ENCODE results near the gene UGT1A8. TPM values are rescaled to one million over a fixed set of nuclear protein-coding genes. Genes with fewer than 3 reads are reported as not detected.
A peak's percentile ranks its signal among the peaks of the same experiment; 100 is the strongest.
"Not testable (repeated sequence)": the region's sequence is repeated elsewhere in the genome, so short reads cannot be mapped to it uniquely, and the experiment has no call there.

The UGT1A8 gene
- total and polyA plus RNA-seq, 9 of the 15 experiments (the other 6 are each of a cell fraction or from before 2014, with no cell fraction given), result 0.04 TPM; not detected in 8

DNA sequence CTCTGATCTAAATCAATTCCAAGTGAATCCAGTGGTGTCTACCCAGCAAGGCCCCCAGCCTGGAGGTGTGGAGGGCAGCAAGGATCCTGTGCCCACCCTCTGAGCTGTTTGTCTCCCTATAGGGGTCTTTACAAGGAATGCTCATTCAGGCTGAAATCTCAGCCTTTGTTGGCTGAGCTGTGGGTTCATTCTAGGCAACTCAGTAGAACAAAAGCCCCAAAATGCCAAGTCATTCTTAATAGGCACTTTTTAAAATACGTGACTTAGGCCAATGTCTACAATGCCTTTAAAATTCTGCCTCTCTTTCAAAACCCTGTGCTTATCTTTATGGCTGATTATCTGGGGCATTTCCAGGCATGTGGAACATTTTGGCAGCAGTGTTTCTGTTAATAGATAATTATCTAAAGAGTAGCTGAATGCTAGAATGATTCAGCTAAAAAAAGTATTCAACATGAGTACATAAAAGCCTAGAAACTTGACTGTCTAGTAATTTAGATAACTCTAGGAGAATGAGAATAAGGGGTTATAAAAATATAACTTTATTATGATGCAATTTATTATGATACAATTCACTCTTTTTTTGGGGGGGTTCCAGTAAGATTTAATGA, 82.7 kb downstream of the UGT1A8 start (continued):
- no peak for TF ChIP-seq ZNF589 (CRISPR knock-in tag; IDR thresholded peaks at IDR 0.05; ENCODE audit: low read depth)
- peak; percentile 94 for TF ChIP-seq ZNF316 (IDR thresholded peaks at IDR 0.05)

DNA sequence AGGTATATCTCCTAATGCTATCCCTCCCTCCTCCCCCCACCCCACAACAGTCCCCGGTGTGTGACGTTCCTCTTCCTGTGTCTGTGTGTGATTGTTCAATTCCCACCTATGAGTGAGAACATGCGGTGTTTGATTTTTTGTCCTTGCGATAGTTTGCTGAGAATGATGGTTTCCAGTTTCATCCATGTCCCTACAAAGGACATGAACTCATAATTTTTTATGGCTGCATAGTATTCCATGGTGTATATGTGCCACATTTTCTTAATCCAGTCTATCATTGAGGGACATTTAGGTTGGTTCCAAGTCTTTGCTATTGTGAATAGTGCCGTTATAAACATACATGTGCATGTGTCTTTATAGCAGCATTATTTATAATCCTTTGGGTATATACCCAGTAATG, 83.4 kb downstream of the UGT1A8 start:
- ATAC-seq; H3K27me3 ChIP-seq (ENCODE audit: control insufficient read depth in 2 of 2, insufficient read depth in 2 of 2, low read length in 2 of 2); H3K27ac ChIP-seq (ENCODE audit: extremely low read depth, low read depth, low read length); CTCF ChIA-PET (ENCODE audit: low intra/inter-chr PET ratio); H3K79me2 ChIP-seq (ENCODE audit: control insufficient read depth, insufficient read depth, low read length); H3K4me2 ChIP-seq (ENCODE audit: insufficient read depth, low read length); H3K4me3 ChIP-seq; DNase-seq (ENCODE audit: extremely low read depth in 1 of 4, low spot score in 3 of 4); H3K9me3 ChIP-seq (replicated peaks; ENCODE audit: control insufficient read depth, insufficient read depth, low read depth, low read length); FAIRE-seq; BruUV-seq (replicated peaks); H3K9ac ChIP-seq (ENCODE audit: insufficient read depth in 1 of 2, low read depth in 2 of 2, low read length in 2 of 2); POLR2A ChIA-PET; H3K36me3 ChIP-seq (ENCODE audit: control insufficient read depth, insufficient read depth, low read length); H3K4me1 ChIP-seq (replicated peaks in 1 of 2; ENCODE audit: control insufficient read depth in 2 of 2, insufficient read depth in 2 of 2, low read length in 2 of 2); in situ Hi-C loops (cut with MboI); H3K9me1 ChIP-seq (ENCODE audit: control insufficient read depth, insufficient read depth, low read length); intact Hi-C loops (cut with micrococcal nuclease); H4K20me1 ChIP-seq (replicated peaks; ENCODE audit: control insufficient read depth, insufficient read depth, low read length); H2AFZ ChIP-seq (ENCODE audit: low read depth, low read length): not testable (repeated sequence)
- 60% methylated on average over 1 of the region's 5 CpGs for WGBS (ENCODE audit: insufficient coverage, low coverage, missing lambda C conversion rate)

DNA sequence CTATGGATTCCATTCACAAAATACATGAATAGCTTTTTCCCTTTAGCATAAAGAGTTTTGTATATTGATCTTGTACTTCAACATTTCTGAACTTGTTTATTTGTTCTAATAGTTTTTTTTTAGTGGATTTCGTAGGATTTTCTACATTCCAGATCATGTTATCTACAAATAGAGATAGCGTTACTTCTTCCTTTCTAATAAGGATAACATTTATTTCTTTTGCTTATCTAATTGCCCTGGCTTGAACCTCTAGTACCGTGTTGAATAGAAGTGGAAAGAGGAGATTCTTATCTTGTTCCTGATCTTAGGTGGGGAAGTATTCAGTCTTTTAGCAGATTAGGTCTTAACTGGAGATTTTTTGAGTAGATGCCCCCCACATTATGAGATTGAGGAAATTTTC, 84.8 kb downstream of the UGT1A8 start:
- BruUV-seq (replicated peaks), result no TSS peak
- Histone ChIP-seq H3K4me1 (replicated peaks in 1 of 2; ENCODE audit: control insufficient read depth in 2 of 2, insufficient read depth in 2 of 2, low read length in 2 of 2) (peaks cover 0 to 10% of the 10 kb centered on the region in 2 experiments; a peak in 3 of 5 replicates), H4K20me1 (replicated peaks; ENCODE audit: control insufficient read depth, insufficient read depth, low read length) (no peaks in the 10 kb centered on the region), H2AFZ (ENCODE audit: low read depth, low read length) (no peak overlapping the region), H3K79me2 (ENCODE audit: control insufficient read depth, insufficient read depth, low read length) (no peaks in the 10 kb centered on the region), H3K27me3 (ENCODE audit: control insufficient read depth in 2 of 2, insufficient read depth in 2 of 2, low read length in 2 of 2) (peaks cover 0 to 4% of the 10 kb centered on the region in 2 experiments; a peak in 1 of 5 replicates), H3K4me3 (no peak overlapping the region), H3K9me1 (ENCODE audit: control insufficient read depth, insufficient read depth, low read length) (no peaks in the 10 kb centered on the region), H3K27ac (ENCODE audit: extremely low read depth, low read depth, low read length) (no peak overlapping the region), H3K36me3 (ENCODE audit: control insufficient read depth, insufficient read depth, low read length) (no peaks in the 10 kb centered on the region), H3K9me3 (replicated peaks; ENCODE audit: control insufficient read depth, insufficient read depth, low read depth, low read length) (no peaks in the 10 kb centered on the region), H3K4me2 (ENCODE audit: insufficient read depth, low read length) (no peak overlapping the region), H3K9ac (ENCODE audit: insufficient read depth in 1 of 2, low read depth in 2 of 2, low read length in 2 of 2) (no peak overlapping the region)
- no peak for ATAC-seq
- in situ Hi-C loops (cut with MboI), result no loop called here
- WGBS (ENCODE audit: insufficient coverage, low coverage, missing lambda C conversion rate), result 15% methylated on average over 3 of the region's 3 CpGs
- ChIA-PET POLR2A (no interaction called here), CTCF (ENCODE audit: low intra/inter-chr PET ratio) (no interaction called here)
- DNase-seq (ENCODE audit: extremely low read depth in 1 of 4, low spot score in 3 of 4), result no peak
- FAIRE-seq, result no peak
- intact Hi-C loops (cut with micrococcal nuclease), result no loop called here
- TF ChIP-seq, protein P1, sequence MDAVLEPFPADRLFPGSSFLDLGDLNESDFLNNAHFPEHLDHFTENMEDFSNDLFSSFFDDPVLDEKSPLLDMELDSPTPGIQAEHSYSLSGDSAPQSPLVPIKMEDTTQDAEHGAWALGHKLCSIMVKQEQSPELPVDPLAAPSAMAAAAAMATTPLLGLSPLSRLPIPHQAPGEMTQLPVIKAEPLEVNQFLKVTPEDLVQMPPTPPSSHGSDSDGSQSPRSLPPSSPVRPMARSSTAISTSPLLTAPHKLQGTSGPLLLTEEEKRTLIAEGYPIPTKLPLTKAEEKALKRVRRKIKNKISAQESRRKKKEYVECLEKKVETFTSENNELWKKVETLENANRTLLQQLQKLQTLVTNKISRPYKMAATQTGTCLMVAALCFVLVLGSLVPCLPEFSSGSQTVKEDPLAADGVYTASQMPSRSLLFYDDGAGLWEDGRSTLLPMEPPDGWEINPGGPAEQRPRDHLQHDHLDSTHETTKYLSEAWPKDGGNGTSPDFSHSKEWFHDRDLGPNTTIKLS (IDR thresholded peaks at IDR 0.05; ENCODE audit: borderline replicate concordance, low read depth), result no peak
- no peak for TF ChIP-seq ZFPM2 (CRISPR knock-in tag; IDR thresholded peaks at IDR 0.05)
- TF ChIP-seq, protein P2, sequence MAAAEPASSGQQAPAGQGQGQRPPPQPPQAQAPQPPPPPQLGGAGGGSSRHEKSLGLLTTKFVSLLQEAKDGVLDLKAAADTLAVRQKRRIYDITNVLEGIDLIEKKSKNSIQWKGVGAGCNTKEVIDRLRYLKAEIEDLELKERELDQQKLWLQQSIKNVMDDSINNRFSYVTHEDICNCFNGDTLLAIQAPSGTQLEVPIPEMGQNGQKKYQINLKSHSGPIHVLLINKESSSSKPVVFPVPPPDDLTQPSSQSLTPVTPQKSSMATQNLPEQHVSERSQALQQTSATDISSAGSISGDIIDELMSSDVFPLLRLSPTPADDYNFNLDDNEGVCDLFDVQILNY (CRISPR knock-in tag; IDR thresholded peaks at IDR 0.05), result no peak
- TF ChIP-seq, protein P3, sequence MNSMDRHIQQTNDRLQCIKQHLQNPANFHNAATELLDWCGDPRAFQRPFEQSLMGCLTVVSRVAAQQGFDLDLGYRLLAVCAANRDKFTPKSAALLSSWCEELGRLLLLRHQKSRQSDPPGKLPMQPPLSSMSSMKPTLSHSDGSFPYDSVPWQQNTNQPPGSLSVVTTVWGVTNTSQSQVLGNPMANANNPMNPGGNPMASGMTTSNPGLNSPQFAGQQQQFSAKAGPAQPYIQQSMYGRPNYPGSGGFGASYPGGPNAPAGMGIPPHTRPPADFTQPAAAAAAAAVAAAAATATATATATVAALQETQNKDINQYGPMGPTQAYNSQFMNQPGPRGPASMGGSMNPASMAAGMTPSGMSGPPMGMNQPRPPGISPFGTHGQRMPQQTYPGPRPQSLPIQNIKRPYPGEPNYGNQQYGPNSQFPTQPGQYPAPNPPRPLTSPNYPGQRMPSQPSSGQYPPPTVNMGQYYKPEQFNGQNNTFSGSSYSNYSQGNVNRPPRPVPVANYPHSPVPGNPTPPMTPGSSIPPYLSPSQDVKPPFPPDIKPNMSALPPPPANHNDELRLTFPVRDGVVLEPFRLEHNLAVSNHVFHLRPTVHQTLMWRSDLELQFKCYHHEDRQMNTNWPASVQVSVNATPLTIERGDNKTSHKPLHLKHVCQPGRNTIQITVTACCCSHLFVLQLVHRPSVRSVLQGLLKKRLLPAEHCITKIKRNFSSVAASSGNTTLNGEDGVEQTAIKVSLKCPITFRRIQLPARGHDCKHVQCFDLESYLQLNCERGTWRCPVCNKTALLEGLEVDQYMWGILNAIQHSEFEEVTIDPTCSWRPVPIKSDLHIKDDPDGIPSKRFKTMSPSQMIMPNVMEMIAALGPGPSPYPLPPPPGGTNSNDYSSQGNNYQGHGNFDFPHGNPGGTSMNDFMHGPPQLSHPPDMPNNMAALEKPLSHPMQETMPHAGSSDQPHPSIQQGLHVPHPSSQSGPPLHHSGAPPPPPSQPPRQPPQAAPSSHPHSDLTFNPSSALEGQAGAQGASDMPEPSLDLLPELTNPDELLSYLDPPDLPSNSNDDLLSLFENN (IDR thresholded peaks at IDR 0.05; ENCODE audit: low read depth in 2 of 2, low read length in 2 of 2), result no peak
- no peak for TF ChIP-seq PTRF (tag; IDR thresholded peaks at IDR 0.05)
- TF ChIP-seq SMARCC2 (IDR thresholded peaks at IDR 0.05; ENCODE audit: low read depth), result no peak
